HG03280 (cell line): ENCODE measurements around the gene PRKAR1B.

Experiments
- ATAC-seq: cut with Tn5 transposase; IDR thresholded peaks from one replicate; pipeline ENCODE4 v1.9.1; 2021; ENCODE audit warnings: mild to moderate bottlenecking, moderate library complexity; ENCODE audit not compliant: unreplicated experiment

PRKAR1B gene

DNA sequence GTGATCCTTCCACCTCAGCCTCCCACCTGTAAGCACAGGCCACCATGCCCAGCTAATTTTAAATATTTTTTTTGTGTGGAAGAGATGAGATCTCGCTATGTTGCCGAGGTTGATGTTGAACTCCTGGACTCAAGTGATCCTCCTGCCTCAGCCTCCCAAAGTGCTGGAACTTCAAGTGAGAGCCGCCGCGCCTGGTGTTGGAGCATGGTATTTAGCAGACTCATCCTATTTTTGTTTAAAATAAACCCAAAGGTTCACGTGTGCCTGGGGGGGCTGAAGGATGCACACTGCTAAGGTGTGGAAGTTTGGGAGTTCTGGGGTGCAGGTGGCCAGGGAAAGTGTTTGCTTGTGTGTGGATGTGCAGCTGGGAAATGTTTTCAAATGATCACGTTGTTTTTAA, 225.6 kb downstream of the PRKAR1B start:
- no peak for ATAC-seq

DNA sequence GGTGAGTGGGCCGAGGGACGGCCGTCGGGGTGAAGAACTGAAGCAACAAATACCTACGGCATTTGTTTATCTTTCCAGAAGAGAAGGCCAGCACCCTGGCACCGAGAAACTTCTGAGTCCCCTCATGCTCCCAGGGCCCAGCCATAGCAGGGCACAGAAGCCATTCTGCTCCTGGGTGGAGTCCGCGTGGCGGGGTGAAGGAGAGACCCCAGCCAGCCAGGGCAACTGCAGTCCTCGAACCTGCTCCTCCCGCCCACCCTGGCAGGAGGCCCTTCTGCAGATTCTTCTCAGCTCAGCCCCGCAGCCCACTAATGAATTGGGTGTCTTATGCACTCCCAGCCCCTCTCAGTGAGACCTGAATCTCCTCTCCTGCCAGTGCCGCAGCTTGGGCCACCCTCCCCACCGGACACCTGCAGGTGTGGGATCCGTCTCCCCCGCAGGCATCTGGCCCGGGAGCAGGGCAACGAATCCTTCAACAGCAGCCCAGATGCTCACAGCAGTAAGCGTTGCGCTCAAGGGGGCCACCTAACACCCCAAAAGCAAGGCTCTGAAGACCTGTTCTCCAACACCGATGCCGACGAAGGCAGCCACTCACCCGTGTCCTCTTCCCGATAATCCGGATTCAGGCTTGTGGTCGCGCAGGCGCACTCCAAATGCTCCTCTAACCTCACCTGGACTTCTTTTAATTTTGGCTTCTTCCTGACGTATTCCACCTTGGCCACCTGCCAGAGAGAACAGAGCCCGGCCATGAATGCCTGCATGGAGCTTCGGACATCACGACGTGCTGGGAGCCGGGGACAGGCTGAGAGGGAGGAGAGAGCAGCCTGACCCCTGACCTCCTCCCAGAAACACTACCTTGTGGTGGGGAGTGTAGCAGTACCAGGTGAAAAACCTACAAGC, 226.3 kb downstream of the PRKAR1B start:
- no peak for ATAC-seq

DNA sequence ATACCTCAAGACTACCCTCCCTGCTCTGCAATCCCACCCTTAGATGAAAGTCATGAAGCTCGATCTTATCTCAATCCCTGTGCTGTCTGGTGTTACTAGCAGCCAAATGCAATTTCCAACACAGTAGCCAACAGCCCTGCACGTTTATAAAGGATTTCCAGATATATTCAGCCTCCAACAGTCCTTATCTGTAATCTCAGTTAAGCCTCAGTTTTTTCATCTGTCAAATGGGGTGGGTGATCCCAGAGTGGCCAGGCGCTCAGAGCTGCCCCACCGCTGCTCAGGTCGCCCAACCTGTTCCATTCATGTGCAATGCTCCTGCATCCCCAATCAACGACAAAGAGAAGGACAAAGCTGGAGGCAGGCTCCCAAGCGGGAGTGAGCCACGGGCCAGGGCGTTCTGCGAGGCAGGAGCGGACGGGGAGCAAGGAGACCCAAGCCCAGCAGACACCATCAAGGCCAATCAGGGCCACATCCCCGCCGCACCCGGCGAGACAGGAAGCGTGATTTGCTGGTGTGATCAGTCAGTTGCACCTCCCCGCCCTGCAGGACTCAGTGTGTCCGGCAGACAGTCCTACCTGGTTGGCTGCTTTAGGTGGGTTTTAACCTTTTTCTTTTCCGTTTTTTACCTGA, 227.1 kb downstream of the PRKAR1B start:
- no peak for ATAC-seq
